Measurements from ENCODE around the gene TCTA. TPM values are rescaled to one million over a fixed set of nuclear protein-coding genes. Genes with fewer than 3 reads are reported as not detected.

The TCTA gene
- polyA plus RNA-seq, 1 donor (not counting 4 experiments of a cell fraction or from before 2014, with no cell fraction given): 16.5 TPM

DNA sequence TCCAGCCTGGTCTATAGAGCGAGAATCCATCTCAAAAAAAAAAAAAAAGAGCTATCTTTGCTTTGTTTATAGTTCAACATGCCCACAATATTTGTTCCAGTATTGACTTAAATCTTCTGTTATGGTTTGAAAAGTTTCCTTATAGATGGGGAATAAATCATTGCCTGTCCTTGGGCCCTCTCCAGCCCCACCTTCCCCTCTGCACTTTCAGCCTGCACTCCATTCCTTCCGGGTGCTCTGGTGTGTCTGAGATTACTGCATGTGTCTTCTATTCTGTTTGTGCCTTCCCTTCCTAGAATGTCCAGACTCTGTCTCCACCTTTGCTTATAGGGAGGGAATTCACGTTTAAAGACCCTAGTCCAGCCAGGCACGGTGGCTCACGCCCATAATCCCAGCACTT lies 28.8 kb upstream of the TCTA start:
- no peak for DNase-seq (ENCODE audit: low read depth, low spot score)
- no peak overlapping the region for H3K4me2 ChIP-seq (ENCODE audit: control insufficient read depth, extremely low read depth, insufficient read depth, low read depth, low read length)
- no peaks in the 10 kb centered on the region for H3K9me3 ChIP-seq (ENCODE audit: control insufficient read depth, low read depth, low read length)
- TF ChIP-seq, protein P1, sequence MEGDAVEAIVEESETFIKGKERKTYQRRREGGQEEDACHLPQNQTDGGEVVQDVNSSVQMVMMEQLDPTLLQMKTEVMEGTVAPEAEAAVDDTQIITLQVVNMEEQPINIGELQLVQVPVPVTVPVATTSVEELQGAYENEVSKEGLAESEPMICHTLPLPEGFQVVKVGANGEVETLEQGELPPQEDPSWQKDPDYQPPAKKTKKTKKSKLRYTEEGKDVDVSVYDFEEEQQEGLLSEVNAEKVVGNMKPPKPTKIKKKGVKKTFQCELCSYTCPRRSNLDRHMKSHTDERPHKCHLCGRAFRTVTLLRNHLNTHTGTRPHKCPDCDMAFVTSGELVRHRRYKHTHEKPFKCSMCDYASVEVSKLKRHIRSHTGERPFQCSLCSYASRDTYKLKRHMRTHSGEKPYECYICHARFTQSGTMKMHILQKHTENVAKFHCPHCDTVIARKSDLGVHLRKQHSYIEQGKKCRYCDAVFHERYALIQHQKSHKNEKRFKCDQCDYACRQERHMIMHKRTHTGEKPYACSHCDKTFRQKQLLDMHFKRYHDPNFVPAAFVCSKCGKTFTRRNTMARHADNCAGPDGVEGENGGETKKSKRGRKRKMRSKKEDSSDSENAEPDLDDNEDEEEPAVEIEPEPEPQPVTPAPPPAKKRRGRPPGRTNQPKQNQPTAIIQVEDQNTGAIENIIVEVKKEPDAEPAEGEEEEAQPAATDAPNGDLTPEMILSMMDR (optimal IDR thresholded peaks at IDR 0.05 in 1 of 3, IDR thresholded peaks at IDR 0.05 in 1 of 3, conservative IDR thresholded peaks at IDR 0.05 in 1 of 3; ENCODE audit: extremely low read depth in 1 of 3, insufficient read depth in 2 of 3, low read length in 3 of 3): no peak
- no peak for TF ChIP-seq EZH2 (IDR thresholded peaks at IDR 0.05; ENCODE audit: low read length)
- dilution Hi-C loops (cut with MboI; ENCODE audit: extremely low pct_ligation_motif_present, low sequenced_read_pairs): no loop called here
- H4K20me1 ChIP-seq (ENCODE audit: control insufficient read depth, extremely low read depth, insufficient read depth, low read length): peaks cover 19% of the 10 kb centered on the region
- no peaks in the 10 kb centered on the region for H3K27me3 ChIP-seq (ENCODE audit: control insufficient read depth, extremely low read depth, insufficient read depth, low read length)
- H3K4me1 ChIP-seq (ENCODE audit: control insufficient read depth, extremely low read depth, insufficient read depth, low read length): peaks cover 16% of the 10 kb centered on the region
- peaks cover 2 to 3% of the 10 kb centered on the region in 2 experiments for H3K36me3 ChIP-seq (ENCODE audit: control insufficient read depth in 2 of 2, extremely low read depth in 1 of 2, insufficient read depth in 2 of 2, low read length in 2 of 2)
- no peak overlapping the region for H3K9ac ChIP-seq (ENCODE audit: control insufficient read depth, extremely low read depth, insufficient read depth, low read length)
- H3K27ac ChIP-seq (ENCODE audit: control insufficient read depth, insufficient read depth, low read length): no peak overlapping the region
- no peak overlapping the region for H3K4me3 ChIP-seq (ENCODE audit: control insufficient read depth in 2 of 3, extremely low read depth in 1 of 3, insufficient read depth in 2 of 3, low read depth in 1 of 3, low read length in 3 of 3)
- no peaks in the 10 kb centered on the region for H3K9me1 ChIP-seq (ENCODE audit: control insufficient read depth, extremely low read depth, insufficient read depth, low read length)
- H3K79me2 ChIP-seq (ENCODE audit: control insufficient read depth, insufficient read depth, low read length): peaks cover 96% of the 10 kb centered on the region
- no peak for FAIRE-seq
- no peak overlapping the region for H2AFZ ChIP-seq (ENCODE audit: control insufficient read depth, low read length)

DNA sequence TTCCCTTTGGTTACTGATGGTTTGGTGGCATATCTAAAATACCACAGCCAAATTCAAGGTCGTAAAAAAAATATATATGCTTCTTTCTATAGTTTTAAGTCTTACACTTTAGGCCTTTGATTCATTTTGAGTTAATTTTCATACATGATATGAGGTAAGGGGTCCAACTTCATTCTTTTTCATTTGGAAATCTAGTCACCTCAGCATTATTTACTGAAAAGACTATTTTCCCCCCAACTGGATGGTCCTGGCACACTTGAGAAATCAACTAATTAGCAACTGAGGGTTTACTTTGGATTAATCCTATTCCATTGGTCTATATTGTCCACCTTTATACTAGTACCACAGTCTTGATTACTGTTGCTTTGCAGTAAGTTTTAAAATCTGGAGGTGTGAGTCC lies 26.6 kb upstream of the TCTA start:
- Histone ChIP-seq H3K4me3 (ENCODE audit: control insufficient read depth in 2 of 3, extremely low read depth in 1 of 3, insufficient read depth in 2 of 3, low read depth in 1 of 3, low read length in 3 of 3) (no peak overlapping the region), H3K4me1 (ENCODE audit: control insufficient read depth, extremely low read depth, insufficient read depth, low read length) (peaks cover 4% of the 10 kb centered on the region), H3K36me3 (ENCODE audit: control insufficient read depth in 2 of 2, extremely low read depth in 1 of 2, insufficient read depth in 2 of 2, low read length in 2 of 2) (peaks cover 0 to 5% of the 10 kb centered on the region in 2 experiments), H3K9me1 (ENCODE audit: control insufficient read depth, extremely low read depth, insufficient read depth, low read length) (no peaks in the 10 kb centered on the region), H3K79me2 (ENCODE audit: control insufficient read depth, insufficient read depth, low read length) (peaks cover 98% of the 10 kb centered on the region), H3K27me3 (ENCODE audit: control insufficient read depth, extremely low read depth, insufficient read depth, low read length) (no peaks in the 10 kb centered on the region), H3K9me3 (ENCODE audit: control insufficient read depth, low read depth, low read length) (no peaks in the 10 kb centered on the region), H3K27ac (ENCODE audit: control insufficient read depth, insufficient read depth, low read length) (no peak overlapping the region), H3K9ac (ENCODE audit: control insufficient read depth, extremely low read depth, insufficient read depth, low read length) (no peak overlapping the region), H4K20me1 (ENCODE audit: control insufficient read depth, extremely low read depth, insufficient read depth, low read length) (peaks cover 26% of the 10 kb centered on the region), H3K4me2 (ENCODE audit: control insufficient read depth, extremely low read depth, insufficient read depth, low read depth, low read length) (no peak overlapping the region), H2AFZ (ENCODE audit: control insufficient read depth, low read length) (no peak overlapping the region)
- TF ChIP-seq, protein P1 (optimal IDR thresholded peaks at IDR 0.05 in 1 of 3, IDR thresholded peaks at IDR 0.05 in 1 of 3, conservative IDR thresholded peaks at IDR 0.05 in 1 of 3; ENCODE audit: extremely low read depth in 1 of 3, insufficient read depth in 2 of 3, low read length in 3 of 3): no peak
- TF ChIP-seq EZH2 (IDR thresholded peaks at IDR 0.05; ENCODE audit: low read length): no peak
- dilution Hi-C loops (cut with MboI; ENCODE audit: extremely low pct_ligation_motif_present, low sequenced_read_pairs): no loop called here
- DNase-seq (ENCODE audit: low read depth, low spot score): no peak
- FAIRE-seq: no peak

Measured in keratinocyte (primary cell).